Neural cell (in vitro differentiated cells): ENCODE measurements around the gene SDCCAG8.

ENCODE experiments used
- CTCF ChIP-seq: fragments of 450-650 bp; IDR thresholded peaks from 2 replicates; pipeline ENCODE4 v1.5.1; 2014; ENCODE audit warnings: antibody characterized with exemption, mild to moderate bottlenecking, moderate library complexity; ENCODE audit not compliant: poor library complexity, severe bottlenecking
- EP300 ChIP-seq: fragments of 450-650 bp; conservative IDR thresholded peaks from 2 replicates; pipeline ENCODE4 v1.6.1; 2014; ENCODE audit warnings: antibody characterized with exemption, mild to moderate bottlenecking, moderate library complexity; ENCODE audit not compliant: poor library complexity, severe bottlenecking
- EZH2 ChIP-seq: fragments of 200-600, 300-800 bp; shearing (Covaris generic), sonication (generic); IDR thresholded peaks from 2 replicates; pipeline ENCODE4 v1.6.1; 2014; ENCODE audit warnings: antibody characterized with exemption, low read length, borderline replicate concordance, mild to moderate bottlenecking; ENCODE audit not compliant: insufficient read depth, poor library complexity, severe bottlenecking
- POLR2AphosphoS5 ChIP-seq: IDR thresholded peaks from 2 replicates; pipeline ENCODE4 v1.6.1; 2012
- RAD21 ChIP-seq: fragments of 450-650 bp; conservative IDR thresholded peaks from 2 replicates; pipeline ENCODE4 v1.6.1; 2014; ENCODE audit warnings: antibody characterized with exemption, mild to moderate bottlenecking, moderate library complexity
- REST ChIP-seq: IDR thresholded peaks from 2 replicates; pipeline ENCODE4 v1.6.1; 2012; ENCODE audit warnings: borderline replicate concordance
- SMC3 ChIP-seq: fragments of 450-650 bp; conservative IDR thresholded peaks from 2 replicates; pipeline ENCODE4 v1.6.1; 2014; ENCODE audit warnings: antibody characterized with exemption, mild to moderate bottlenecking, moderate library complexity; ENCODE audit not compliant: poor library complexity
- TAF1 ChIP-seq: IDR thresholded peaks from 2 replicates; pipeline ENCODE4 v1.6.1; 2012; ENCODE audit warnings: low read depth

- TF ChIP-seq CTCF (no peak), EP300 (no peak), SMC3 (no peak), POLR2AphosphoS5 (no peak), REST (no peak), RAD21 (no peak), EZH2 (no peak), TAF1 (no peak)
Measured at GRCh38 chr1:243264717-243265116, 8.9 kb downstream of the SDCCAG8 start.
